G401 (cell line): ENCODE results near the gene PCDHAC2. TPM values are rescaled to one million over a fixed set of nuclear protein-coding genes. Genes with fewer than 3 reads are reported as not detected.

Experiments used
- DNase-seq: peaks from one replicate; pipeline ENCODE4 v3.0.0-alpha.2; 2015; ENCODE audit warnings: low spot score
- in situ Hi-C: cut with HindIII; loops from 2 replicates; pipeline ENCODE4 v1.10.0; 2016; ENCODE audit warnings: low sequenced_read_pairs, mixed read lengths
- total RNA-seq: library from RNA; depleted of rRNA; stranded (reverse); fragments of >200 nt; shearing (Covaris generic); gene quantifications from 2 replicates; pipeline ENCODE4 v1.2.3, GENCODE V29; 2014

PCDHAC2 gene
- total RNA-seq, 1 experiment from 2014 or later: 7.8 TPM

- in situ Hi-C loops: no loop called here
- DNase-seq: no peak
Observed at GRCh38 chr5:140982083-140982716, 15.9 kb downstream of the PCDHAC2 start.

GRCh38 chr5:140986117-140986521 is 19.8 kb downstream of the PCDHAC2 start:
- DNase-seq: no peak
- in situ Hi-C loops: no loop called here

GRCh38 chr5:140988100-140988499 is 21.8 kb downstream of the PCDHAC2 start:
- in situ Hi-C loops: no loop called here
- peak; percentile 91 for DNase-seq

- no peak for DNase-seq
- in situ Hi-C loops: no loop called here
Observed at GRCh38 chr5:140988608-140989007, 22.3 kb downstream of the PCDHAC2 start.

- DNase-seq: no peak
- in situ Hi-C loops: no loop called here
Observed at GRCh38 chr5:140989254-140990020, 23.2 kb downstream of the PCDHAC2 start.

GRCh38 chr5:140992828-140993227 is 26.6 kb downstream of the PCDHAC2 start:
- DNase-seq: no peak
- in situ Hi-C loops: no loop called here

GRCh38 chr5:140996060-140996459 is 29.8 kb downstream of the PCDHAC2 start:
- peak; percentile 74 for DNase-seq
- in situ Hi-C loops: no loop called here

GRCh38 chr5:140998921-140999410 is 32.7 kb downstream of the PCDHAC2 start:
- in situ Hi-C loops: no loop called here
- DNase-seq: no peak

GRCh38 chr5:141001446-141001843 is 35.2 kb downstream of the PCDHAC2 start:
- peak; percentile 82 for DNase-seq
- in situ Hi-C loops: no loop called here

GRCh38 chr5:141001844-141002604 is 35.7 kb downstream of the PCDHAC2 start:
- in situ Hi-C loops: no loop called here
- peak; percentile 63 for DNase-seq

- DNase-seq: no peak
- in situ Hi-C loops: no loop called here
Observed at GRCh38 chr5:141002605-141002965, 36.3 kb downstream of the PCDHAC2 start.

GRCh38 chr5:141003031-141003430 is 36.8 kb downstream of the PCDHAC2 start:
- in situ Hi-C loops: no loop called here
- no peak for DNase-seq

GRCh38 chr5:141003791-141004611 is 37.7 kb downstream of the PCDHAC2 start:
- in situ Hi-C loops: no loop called here
- peak; percentile 79 for DNase-seq

GRCh38 chr5:141007791-141008190 is 41.5 kb downstream of the PCDHAC2 start:
- in situ Hi-C loops: no loop called here
- no peak for DNase-seq

GRCh38 chr5:141010047-141010793 is 43.9 kb downstream of the PCDHAC2 start:
- no peak for DNase-seq
- in situ Hi-C loops: no loop called here

- in situ Hi-C loops: no loop called here
- DNase-seq: no peak
Observed at GRCh38 chr5:141017943-141018342, 51.7 kb downstream of the PCDHAC2 start.
